ENCODE results near the gene KCNN1.

KCNN1 gene

GRCh38 chr19:17932485-17933338, 34.2 kb upstream of the KCNN1 start, which contains the start of gene CCDC124:
Gene CCDC124 (plus strand): TSS chr19:17933015. CDS start chr19:17936421, 3,406 bp downstream.
- TF ChIP-seq CTCF (IDR thresholded peaks at IDR 0.05; ENCODE audit: insufficient read depth, low read depth, low read length, missing control alignments), result peak; percentile 98
- DNase-seq (ENCODE audit: low read depth), result peak; percentile 97
- peak within 1 kb of the TSS; percentile 100 for H3K4me3 ChIP-seq (ENCODE audit: low read depth, low read length)

GRCh38 chr19:17933414-17934129, 33.3 kb upstream of the KCNN1 start:
- H3K4me3 ChIP-seq (ENCODE audit: low read depth, low read length), result peak overlapping the region; percentile 100
- TF ChIP-seq CTCF (IDR thresholded peaks at IDR 0.05; ENCODE audit: insufficient read depth, low read depth, low read length, missing control alignments), result no peak
- DNase-seq (ENCODE audit: low read depth), result no peak

GRCh38 chr19:17936379-17936778, 30.5 kb upstream of the KCNN1 start:
- TF ChIP-seq CTCF (IDR thresholded peaks at IDR 0.05; ENCODE audit: insufficient read depth, low read depth, low read length, missing control alignments), result no peak
- no peak for DNase-seq (ENCODE audit: low read depth)
- no peak overlapping the region for H3K4me3 ChIP-seq (ENCODE audit: low read depth, low read length)

- no peak overlapping the region for H3K4me3 ChIP-seq (ENCODE audit: low read depth, low read length)
- DNase-seq (ENCODE audit: low read depth), result no peak
- no peak for TF ChIP-seq CTCF (IDR thresholded peaks at IDR 0.05; ENCODE audit: insufficient read depth, low read depth, low read length, missing control alignments)
These were observed 29.5 kb upstream of the KCNN1 start for GRCh38 chr19:17937371-17937900.

DNA sequence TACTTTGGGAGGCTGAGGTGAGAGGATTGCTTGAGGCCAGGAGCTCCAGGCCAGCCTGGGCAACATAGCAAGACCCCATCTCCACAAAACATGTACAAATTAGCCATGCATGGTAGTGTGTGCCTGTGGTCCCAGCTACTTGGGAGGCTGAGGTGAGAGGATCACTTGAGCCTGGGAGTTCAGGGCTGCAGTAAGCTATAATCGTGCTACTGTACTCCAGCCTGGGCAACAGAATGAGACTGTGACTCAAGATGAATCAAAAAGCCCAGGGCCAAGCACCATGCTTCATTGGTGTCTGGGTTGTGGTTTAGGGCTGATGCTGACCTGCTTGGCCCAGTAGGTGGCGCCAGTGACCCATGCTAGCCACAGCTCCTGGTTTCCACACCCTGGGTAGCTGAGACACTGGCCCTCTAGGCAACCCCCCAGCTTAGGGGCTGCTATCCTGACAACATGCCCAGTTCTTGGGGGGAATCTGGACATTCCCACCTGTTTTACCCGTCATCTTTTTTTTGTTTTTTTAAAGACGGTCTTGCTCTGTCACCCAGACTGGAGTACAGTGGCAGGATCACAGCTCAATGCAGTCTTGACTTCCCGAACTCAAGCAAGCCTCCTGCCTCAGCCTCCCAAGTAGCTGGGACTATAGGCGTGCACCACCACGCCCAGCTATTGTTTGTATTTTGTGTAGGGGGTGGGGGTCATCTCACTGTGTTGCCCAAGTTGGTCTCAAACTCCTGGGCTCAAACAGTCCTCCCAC, 28.6 kb upstream of the KCNN1 start:
- peak; percentile 99 for TF ChIP-seq CTCF (IDR thresholded peaks at IDR 0.05; ENCODE audit: insufficient read depth, low read depth, low read length, missing control alignments)
- no peak overlapping the region for H3K4me3 ChIP-seq (ENCODE audit: low read depth, low read length)
- peak; percentile 86 for DNase-seq (ENCODE audit: low read depth)

- DNase-seq (ENCODE audit: low read depth), result no peak
- TF ChIP-seq CTCF (IDR thresholded peaks at IDR 0.05; ENCODE audit: insufficient read depth, low read depth, low read length, missing control alignments), result no peak
- no peak overlapping the region for H3K4me3 ChIP-seq (ENCODE audit: low read depth, low read length)
These were observed 24.7 kb upstream of the KCNN1 start for GRCh38 chr19:17942181-17942580.
